GM21381 (cell line): ENCODE results near the gene TCAIM.
"Not testable (repeated sequence)": the region's sequence is repeated elsewhere in the genome, so short reads cannot be mapped to it uniquely, and the experiment has no call there.

Source experiments
- ATAC-seq: cut with Tn5 transposase; IDR thresholded peaks from one replicate; pipeline ENCODE4 v1.9.1; 2021; ENCODE audit warnings: mild to moderate bottlenecking, moderate library complexity; ENCODE audit not compliant: unreplicated experiment

The TCAIM gene

DNA sequence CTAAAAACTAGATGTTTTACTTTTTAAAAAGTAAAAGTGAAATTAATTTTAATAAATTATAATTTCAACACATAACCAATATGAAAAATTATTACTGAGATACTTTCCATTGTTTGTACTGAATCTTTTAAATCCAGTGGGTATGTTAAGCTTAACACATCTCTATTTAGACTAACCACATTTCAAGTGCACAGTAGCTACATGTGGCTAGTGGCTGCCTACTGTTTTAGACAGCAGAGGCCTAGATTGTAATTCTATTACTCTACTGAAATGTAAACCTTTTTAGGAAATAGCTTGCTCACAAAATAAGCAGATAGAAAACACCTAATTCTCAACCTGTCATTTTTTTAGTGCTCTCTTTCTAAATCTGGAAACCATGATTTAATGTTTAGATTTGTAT lies 4.9 kb downstream of the TCAIM start:
- ATAC-seq, result no peak

GRCh38 chr3:44346590-44346989 lies 8.0 kb downstream of the TCAIM start:
- not testable (repeated sequence) for ATAC-seq

- no peak for ATAC-seq
Observed at GRCh38 chr3:44348993-44349392, 10.4 kb downstream of the TCAIM start.

GRCh38 chr3:44353355-44353924 lies 14.9 kb downstream of the TCAIM start:
- no peak for ATAC-seq

- ATAC-seq, result no peak
Observed at GRCh38 chr3:44355362-44356033, 16.9 kb downstream of the TCAIM start.

- no peak for ATAC-seq
Observed at GRCh38 chr3:44359146-44359751, 20.7 kb downstream of the TCAIM start.

DNA sequence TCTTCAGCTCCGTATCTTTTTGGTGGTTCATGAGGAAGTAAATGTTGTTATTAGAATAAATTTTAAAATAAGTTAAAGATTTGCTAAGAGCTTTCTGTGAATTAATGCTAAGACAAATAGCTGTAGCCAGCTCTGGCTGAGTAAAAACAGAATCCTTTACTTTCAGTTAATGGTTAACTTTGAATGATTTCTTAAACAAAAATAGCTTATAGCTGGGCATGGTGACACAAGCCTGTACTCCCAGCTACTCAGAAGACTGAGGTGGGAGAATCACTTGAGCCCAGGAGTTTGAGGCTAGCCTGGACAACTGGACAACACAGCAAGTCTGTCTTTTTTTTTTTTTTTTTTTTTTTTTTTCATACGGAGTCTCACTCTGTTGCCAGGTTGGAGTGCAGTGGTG lies 25.0 kb downstream of the TCAIM start:
- peak; percentile 74 for ATAC-seq

DNA sequence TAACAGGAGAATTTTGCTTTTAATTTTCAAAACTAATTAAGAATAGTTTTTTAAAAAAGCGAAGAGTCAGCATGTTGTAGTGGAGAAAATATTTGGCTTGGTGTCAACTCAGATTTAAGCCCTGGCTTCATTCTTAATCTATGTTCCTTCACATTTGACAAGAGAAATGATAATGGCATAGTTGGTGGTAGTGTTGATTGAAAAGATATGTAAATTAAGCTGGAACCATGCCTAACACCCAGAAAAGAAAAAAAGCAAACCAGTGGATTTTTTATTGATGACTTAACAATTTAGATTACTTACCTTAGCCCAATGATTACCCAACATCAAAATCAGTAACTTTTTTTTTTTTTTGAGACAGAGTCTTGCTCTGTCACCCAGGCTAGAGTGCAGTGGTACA lies 27.4 kb downstream of the TCAIM start:
- no peak for ATAC-seq

GRCh38 chr3:44375450-44375849 lies 36.9 kb downstream of the TCAIM start:
- ATAC-seq, result no peak

- no peak for ATAC-seq
Observed at GRCh38 chr3:44387404-44387803, 48.8 kb downstream of the TCAIM start.

- no peak for ATAC-seq
Observed at GRCh38 chr3:44392489-44392888, 53.9 kb downstream of the TCAIM start.

GRCh38 chr3:44395714-44396113 lies 57.1 kb downstream of the TCAIM start:
- no peak for ATAC-seq

GRCh38 chr3:44396200-44397171 lies 57.9 kb downstream of the TCAIM start:
- ATAC-seq, result no peak

- not testable (repeated sequence) for ATAC-seq
Observed at GRCh38 chr3:44398271-44398670, 59.7 kb downstream of the TCAIM start.

DNA sequence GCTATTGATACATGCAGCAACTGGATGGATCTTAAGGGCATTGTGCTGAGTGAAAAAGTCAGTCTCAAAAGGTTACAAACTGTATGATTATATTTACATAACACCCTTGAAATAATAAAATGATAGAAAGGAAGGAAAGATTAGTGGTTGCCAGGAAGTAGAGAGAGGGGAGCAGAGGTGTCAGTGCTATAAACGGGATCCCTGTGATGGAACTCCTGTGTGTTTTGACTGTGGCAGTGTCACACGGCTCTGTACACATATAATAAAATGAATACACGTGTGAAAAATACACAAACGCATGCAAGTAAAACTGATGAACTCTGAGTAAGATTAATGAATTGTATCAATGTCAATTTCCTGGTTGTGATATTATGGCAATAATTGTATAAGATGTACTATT lies 60.3 kb downstream of the TCAIM start:
- ATAC-seq, result no peak

- no peak for ATAC-seq
Observed at GRCh38 chr3:44400771-44401170, 62.2 kb downstream of the TCAIM start.

GRCh38 chr3:44402548-44402947 lies 64.0 kb downstream of the TCAIM start:
- no peak for ATAC-seq

- no peak for ATAC-seq
Observed at GRCh38 chr3:44409640-44410410, 71.3 kb downstream of the TCAIM start.

- ATAC-seq, result no peak
Observed at GRCh38 chr3:44411031-44411645, 72.6 kb downstream of the TCAIM start.

GRCh38 chr3:44412365-44412764 lies 73.8 kb downstream of the TCAIM start:
- no peak for ATAC-seq
